Germinal center (tissue), 1 donor: ENCODE results near the gene AASDH.

Source experiments
- DNase-seq: peaks from one replicate; pipeline ENCODE4 v3.0.0; 2012; ENCODE audit warnings: mixed read lengths, low spot score

Gene AASDH

DNA sequence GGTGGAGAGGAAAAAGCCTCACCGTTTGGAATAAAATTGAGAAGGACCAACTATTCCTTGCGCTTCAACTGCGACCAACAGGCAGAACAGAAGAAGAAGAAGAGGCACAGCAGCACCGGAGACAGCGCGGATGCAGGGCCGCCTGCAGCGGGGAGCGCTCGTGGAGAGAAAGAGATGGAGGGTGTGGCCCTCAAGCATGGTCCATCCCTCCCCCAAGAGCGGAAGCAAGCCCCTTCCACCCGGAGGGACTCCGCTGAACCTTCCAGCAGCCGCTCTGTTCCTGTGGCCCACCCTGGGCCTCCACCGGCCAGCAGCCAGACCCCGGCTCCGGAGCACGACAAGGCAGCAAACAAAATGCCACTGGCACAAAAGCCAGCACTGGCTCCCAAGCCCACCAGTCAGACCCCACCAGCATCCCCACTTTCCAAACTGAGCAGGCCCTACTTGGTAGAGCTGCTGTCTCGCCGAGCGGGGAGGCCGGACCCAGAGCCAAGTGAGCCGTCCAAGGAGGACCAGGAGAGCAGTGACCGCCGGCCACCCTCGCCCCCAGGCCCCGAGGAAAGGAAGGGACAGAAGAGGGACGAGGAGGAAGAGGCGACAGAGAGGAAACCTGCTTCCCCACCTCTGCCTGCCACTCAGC, 71.2 kb downstream of the AASDH start:
- DNase-seq = no peak

- no peak for DNase-seq
Observed at GRCh38 chr4:56315543-56315942, 71.7 kb downstream of the AASDH start.

GRCh38 chr4:56315041-56315440, 72.2 kb downstream of the AASDH start:
- DNase-seq = no peak

DNA sequence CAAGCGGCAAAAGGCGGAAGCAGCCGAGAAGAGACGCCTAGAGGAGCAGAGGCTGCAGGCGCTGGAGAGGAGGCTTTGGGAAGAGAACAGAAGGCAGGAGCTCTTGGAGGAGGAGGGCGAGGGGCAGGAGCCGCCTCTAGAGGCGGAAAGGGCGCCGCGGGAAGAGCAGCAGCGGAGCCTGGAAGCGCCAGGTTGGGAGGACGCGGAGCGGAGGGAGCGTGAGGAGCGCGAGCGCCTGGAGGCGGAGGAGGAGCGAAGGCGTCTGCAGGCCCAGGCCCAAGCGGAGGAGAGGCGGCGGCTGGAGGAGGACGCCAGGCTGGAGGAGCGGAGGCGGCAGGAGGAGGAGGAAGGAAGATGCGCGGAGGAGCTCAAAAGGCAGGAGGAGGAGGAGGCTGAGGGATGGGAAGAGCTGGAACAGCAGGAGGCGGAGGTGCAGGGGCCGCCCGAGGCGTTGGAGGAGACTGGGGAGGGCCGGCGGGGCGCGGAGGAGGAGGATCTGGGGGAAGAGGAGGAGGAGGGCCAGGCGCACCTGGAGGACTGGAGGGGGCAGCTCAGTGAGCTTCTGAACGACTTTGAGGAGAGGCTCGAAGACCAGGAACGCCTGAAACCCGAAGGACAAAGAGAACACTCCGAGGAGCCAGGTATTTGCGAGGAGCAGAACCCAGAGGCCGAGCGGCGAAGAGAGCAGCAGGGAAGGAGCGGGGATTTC, 72.9 kb downstream of the AASDH start:
- DNase-seq = no peak

GRCh38 chr4:56313132-56313531, 74.2 kb downstream of the AASDH start:
- DNase-seq = no peak

- no peak for DNase-seq
Observed at GRCh38 chr4:56311299-56311975, 75.9 kb downstream of the AASDH start.

GRCh38 chr4:56310401-56311125, 76.7 kb downstream of the AASDH start:
- no peak for DNase-seq

DNA sequence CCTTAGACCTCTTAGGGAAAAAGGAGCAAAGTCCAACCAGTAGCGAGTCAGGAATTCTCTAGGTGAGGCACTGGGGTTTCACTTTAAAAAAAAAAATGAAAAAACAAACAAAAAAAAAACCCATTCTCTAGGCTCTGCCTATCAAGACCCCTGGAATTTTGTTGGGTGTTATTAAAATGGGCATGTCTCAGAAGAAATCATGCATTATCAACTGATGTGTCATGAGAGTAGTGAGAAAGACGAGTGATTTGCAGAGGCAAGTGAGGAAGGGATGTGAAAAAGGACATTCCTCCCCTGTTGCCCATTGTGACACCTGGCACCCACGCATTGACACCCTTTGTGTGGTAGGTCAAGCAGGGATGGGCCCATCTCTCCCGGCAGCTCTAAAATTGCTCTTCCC, 78.9 kb downstream of the AASDH start:
- DNase-seq = no peak

DNA sequence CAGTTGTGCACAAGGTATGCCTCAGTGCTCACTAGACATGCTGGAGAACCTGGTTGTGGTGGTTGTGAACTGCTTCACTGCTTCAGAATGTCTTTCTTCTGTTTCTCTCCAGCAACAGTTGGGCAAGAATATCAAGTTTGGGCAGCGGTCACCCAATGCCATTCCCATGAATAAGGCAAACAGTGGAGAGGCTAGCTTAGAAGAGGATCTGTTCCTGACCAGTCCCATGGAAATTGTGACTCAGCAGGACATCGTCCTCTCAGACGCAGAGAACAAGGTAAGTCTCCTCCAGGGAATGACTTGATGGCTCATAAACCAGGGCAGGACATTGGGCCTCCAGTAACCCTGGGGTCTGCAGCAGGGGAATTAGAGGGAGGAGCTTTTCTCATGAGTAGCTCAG, 79.9 kb downstream of the AASDH start:
- no peak for DNase-seq

DNA sequence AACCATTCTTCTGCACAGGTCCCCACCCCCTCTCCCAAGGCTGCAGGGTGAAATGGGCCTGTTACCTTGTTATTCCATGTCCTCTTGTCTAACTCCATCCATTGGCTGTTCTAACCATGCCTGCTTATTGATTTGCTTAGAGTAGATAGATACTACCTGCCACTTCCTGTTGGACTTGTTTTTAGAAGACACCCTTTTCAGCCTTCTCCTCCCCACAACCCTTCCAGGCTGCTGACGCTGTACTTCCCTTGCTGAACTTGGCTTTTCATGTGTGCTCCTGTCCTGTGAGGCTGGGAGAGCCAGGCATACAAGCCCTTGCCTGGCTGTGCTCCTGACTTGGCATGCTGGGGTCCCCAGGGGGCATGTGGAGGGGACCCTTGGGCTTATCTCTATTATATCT, 81.9 kb downstream of the AASDH start:
- no peak for DNase-seq

GRCh38 chr4:56303921-56304320, 83.4 kb downstream of the AASDH start:
- DNase-seq = no peak

- no peak for DNase-seq
Observed at GRCh38 chr4:56302760-56303159, 84.5 kb downstream of the AASDH start.

GRCh38 chr4:56301997-56302496, 85.2 kb downstream of the AASDH start:
- no peak for DNase-seq

DNA sequence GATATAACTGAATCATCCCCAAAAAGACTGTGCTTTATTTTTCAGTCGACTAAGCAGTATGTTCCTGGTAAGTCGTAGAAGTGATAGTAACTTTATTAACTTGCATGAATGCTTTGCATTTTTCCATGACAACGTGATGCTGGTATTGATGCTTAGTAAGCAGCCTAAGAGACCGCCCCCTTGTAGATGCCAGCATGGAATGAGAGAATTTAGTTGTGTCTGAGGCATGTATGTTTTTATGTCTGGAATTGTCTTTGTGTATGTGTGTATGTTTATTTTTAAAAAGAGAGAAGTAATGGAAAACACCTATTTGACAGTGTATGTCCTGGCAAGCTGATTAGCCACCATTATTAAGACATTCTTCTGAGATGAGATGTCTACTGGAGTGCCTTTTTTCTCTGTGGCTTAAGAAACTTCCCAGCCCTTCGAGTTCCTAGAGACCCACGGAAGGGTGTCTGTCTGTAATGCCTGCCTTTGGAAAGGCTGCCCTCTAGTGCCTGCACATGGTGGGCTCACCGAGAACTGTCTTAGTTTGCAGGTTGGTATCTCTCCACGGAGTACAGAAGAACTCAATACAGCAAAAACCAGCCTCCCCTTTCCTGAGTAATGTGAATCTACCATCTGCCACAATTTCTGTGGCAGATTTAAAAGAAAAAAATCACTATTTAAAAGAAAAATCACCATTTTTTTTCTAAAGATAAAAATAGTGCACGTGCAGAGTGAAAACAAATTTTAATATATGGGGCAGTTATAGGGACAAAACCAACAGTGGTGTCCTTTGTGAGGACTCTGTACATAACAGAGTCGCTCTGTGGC, 85.9 kb downstream of the AASDH start:
- DNase-seq = peak; percentile 34

DNA sequence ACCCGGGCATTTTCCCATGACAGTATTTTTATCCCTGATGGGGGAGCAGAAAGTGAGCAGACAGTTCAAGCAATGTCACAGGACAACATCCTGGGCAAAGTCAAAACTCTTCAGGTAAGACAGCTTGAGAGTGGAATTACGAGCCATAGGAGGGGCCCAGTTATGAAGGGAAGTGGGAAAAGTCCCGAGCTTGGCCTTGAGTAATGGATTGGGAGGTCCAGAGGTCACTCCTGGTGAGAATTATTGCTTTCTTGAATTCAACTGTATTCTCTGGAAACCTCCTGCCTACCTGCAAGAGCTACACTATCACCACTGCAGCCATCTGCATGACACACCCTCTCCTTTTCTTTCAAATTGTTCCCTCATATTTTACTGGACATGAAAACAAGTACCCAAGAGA, 89.1 kb downstream of the AASDH start:
- DNase-seq = no peak

GRCh38 chr4:56297776-56298175, 89.5 kb downstream of the AASDH start:
- no peak for DNase-seq

DNA sequence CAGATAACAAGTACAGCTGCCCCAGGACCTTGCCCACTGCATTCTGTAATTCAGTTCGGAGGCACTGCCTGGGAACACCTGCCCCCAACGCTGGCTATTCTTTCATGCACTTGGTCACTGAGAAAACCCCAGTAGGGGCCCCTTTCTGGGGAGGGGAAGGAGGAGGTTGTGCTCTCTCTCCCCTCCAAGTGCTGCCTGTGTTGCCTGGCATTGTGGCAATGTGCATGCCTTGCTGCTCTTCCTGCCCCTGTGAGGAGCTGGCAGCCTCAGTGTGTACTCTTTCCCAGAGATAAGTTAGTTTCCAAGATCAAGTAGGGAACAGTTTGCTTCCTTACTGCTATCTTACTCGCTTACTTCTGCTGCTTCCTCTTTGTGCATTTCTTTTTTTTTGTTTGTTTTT, 90.8 kb downstream of the AASDH start:
- DNase-seq = no peak

GRCh38 chr4:56293121-56293520, 94.2 kb downstream of the AASDH start:
- no peak for DNase-seq

DNA sequence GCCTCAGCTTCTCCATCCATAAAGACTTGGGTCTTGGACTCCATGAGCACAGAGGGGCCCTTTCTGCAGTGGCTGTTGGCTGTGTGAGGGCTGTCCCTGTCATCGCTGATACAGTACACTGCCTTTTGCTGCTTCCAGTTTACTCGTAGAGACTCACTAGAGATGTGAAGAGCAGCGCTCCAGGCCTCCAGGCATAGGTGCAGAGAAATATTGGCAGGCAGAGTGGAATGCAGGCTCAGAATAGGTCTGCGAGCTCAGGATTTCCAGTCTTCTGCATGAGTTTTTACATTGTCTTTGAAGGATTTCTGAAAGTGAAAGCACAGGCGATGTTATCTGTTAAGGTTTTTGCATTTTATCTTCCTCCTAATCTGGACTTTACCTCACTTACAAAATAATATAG, 97.4 kb downstream of the AASDH start:
- DNase-seq = no peak

DNA sequence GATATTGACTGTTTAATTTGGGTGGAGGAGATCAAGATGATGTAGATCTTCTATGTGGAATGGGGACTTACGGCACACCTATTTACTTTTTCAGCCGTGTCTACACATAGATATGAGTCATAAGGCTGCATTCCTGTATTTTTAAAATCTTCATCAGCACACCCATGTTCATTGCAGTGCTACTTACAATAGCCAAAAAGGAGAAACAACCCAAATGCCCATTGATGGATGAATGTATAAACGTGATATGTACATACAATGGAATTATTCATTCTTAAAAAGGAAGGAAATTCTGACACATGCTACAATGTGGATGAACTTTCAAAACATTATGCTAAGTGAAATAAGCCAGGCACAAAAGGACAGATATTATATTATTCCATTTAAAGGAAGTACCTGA, 98.6 kb downstream of the AASDH start:
- no peak for DNase-seq
